Activated T-helper 1 cell treated with anti-CD3 and anti-CD28 coated beads, Interleukin-12 subunit alpha, Interleukin-12 subunit beta, Interleukin-2, Interleukin-4 antibody, amounts not matched to agents 30 ng/mL and 10 ng/mL and 1 ng/mL, durations not matched to agents 14 hours and 24 hours and 36 hours (primary cell): ENCODE data around the gene CYB5D1. TPM values are rescaled to one million over a fixed set of nuclear protein-coding genes. Genes with fewer than 3 reads are reported as not detected.
"Not testable (repeated sequence)": the region's sequence is repeated elsewhere in the genome, so short reads cannot be mapped to it uniquely, and the experiment has no call there.

Experiments used
- DNase-seq: peaks from one replicate; pipeline ENCODE4 v3.0.0; 2021; ENCODE audit warnings: low spot score
- H3K27ac Mint-ChIP-seq: one replicate; pipeline ENCODE4 v1.8.0; 2021; ENCODE audit warnings: mild to moderate bottlenecking, mixed read lengths
- H3K27me3 Mint-ChIP-seq: one replicate; pipeline ENCODE4 v1.8.0; 2022; ENCODE audit warnings: mild to moderate bottlenecking, moderate library complexity, mixed read lengths; ENCODE audit not compliant: insufficient read depth
- H3K36me3 Mint-ChIP-seq: one replicate; pipeline ENCODE4 v1.8.0; 2021; ENCODE audit warnings: low read depth, mixed read lengths
- H3K4me1 Mint-ChIP-seq: one replicate; pipeline ENCODE4 v1.8.0; 2021; ENCODE audit warnings: low read depth, mixed read lengths
- H3K4me3 Mint-ChIP-seq: one replicate; pipeline ENCODE4 v1.8.0; 2021; ENCODE audit warnings: mild to moderate bottlenecking, moderate library complexity, mixed read lengths
- H3K9me3 Mint-ChIP-seq: one replicate; pipeline ENCODE4 v1.8.0; 2021; ENCODE audit warnings: mixed read lengths
- intact Hi-C: fragments of 100-400 bp; cut with micrococcal nuclease; formaldehyde crosslinking; loops from one replicate; pipeline ENCODE4 v1.15.1; 2024
- total RNA-seq: library from RNA; stranded (reverse); gene quantifications from 2 replicates; pipeline ENCODE4 v1.2.3, GENCODE V29; 2022

CYB5D1 gene
- total RNA-seq, 1 donor from 2014 or later = 11.8 TPM

DNA sequence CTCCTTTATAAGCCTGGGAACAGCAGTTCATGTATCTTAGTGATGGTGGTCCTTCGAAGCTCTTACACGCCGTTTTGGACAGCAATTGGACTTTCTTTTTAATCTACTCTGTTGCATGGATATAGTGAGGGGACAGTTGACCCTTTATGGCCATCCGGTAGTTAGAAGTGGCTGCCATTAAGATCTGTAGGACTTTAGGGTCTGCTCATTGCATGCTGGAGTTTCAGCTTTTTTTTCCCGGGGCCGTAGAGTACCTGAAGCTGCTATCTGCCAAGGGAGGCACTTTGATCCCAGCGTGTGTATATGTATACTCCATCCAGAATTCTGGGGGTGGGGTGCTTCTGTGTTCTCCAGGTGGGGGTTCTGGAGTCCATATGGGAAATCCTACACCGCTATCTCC, 1.2 kb downstream of the CYB5D1 start:
- no peaks in the 10 kb centered on the region for H3K27me3 Mint-ChIP-seq
- no peaks in the 10 kb centered on the region for H3K4me1 Mint-ChIP-seq
- H3K27ac Mint-ChIP-seq = no peak overlapping the region
- no peaks in the 10 kb centered on the region for H3K9me3 Mint-ChIP-seq
- no peak for DNase-seq
- intact Hi-C loops = loop anchor here (5.0 to 10.0 kb wide), 3 partner anchors 198 to 844 kb away; partner anchors contain the start of genes EIF5A and RNASEK
- H3K36me3 Mint-ChIP-seq = peaks cover 25% of the 10 kb centered on the region
- no peak overlapping the region for H3K4me3 Mint-ChIP-seq

GRCh38 chr17:7862692-7863437, 5.1 kb downstream of the CYB5D1 start:
- no peaks in the 10 kb centered on the region for H3K27me3 Mint-ChIP-seq
- H3K4me3 Mint-ChIP-seq = no peak overlapping the region
- no peaks in the 10 kb centered on the region for H3K9me3 Mint-ChIP-seq
- DNase-seq = no peak
- H3K27ac Mint-ChIP-seq = no peak overlapping the region
- peaks cover 13% of the 10 kb centered on the region for H3K4me1 Mint-ChIP-seq
- H3K36me3 Mint-ChIP-seq = peaks cover 31% of the 10 kb centered on the region
- intact Hi-C loops = loop anchor here (1.0 kb wide), 3 partner anchors 35 to 125 kb away; no protein-coding TSS in a partner anchor

- H3K9me3 Mint-ChIP-seq, H3K4me3 Mint-ChIP-seq, H3K27me3 Mint-ChIP-seq, H3K27ac Mint-ChIP-seq, DNase-seq, intact Hi-C loops: not testable (repeated sequence)
- H3K4me1 Mint-ChIP-seq = peaks cover 24% of the 10 kb centered on the region
- H3K36me3 Mint-ChIP-seq = peaks cover 32% of the 10 kb centered on the region
Measured at GRCh38 chr17:7864384-7864783, 6.6 kb downstream of the CYB5D1 start.

- no peaks in the 10 kb centered on the region for H3K9me3 Mint-ChIP-seq
- peaks cover 27% of the 10 kb centered on the region for H3K36me3 Mint-ChIP-seq
- peaks cover 24% of the 10 kb centered on the region for H3K4me1 Mint-ChIP-seq
- no peak overlapping the region for H3K27ac Mint-ChIP-seq
- DNase-seq = no peak
- H3K27me3 Mint-ChIP-seq = no peaks in the 10 kb centered on the region
- intact Hi-C loops = no loop called here
- H3K4me3 Mint-ChIP-seq = no peak overlapping the region
Measured at GRCh38 chr17:7864995-7865650, 7.3 kb downstream of the CYB5D1 start.

GRCh38 chr17:7867881-7868329, 10.1 kb downstream of the CYB5D1 start:
- DNase-seq = no peak
- peaks cover 22% of the 10 kb centered on the region for H3K36me3 Mint-ChIP-seq
- peaks cover 24% of the 10 kb centered on the region for H3K4me1 Mint-ChIP-seq
- no peaks in the 10 kb centered on the region for H3K9me3 Mint-ChIP-seq
- intact Hi-C loops = no loop called here
- H3K27me3 Mint-ChIP-seq = no peaks in the 10 kb centered on the region
- peak overlapping the region; percentile 21 for H3K27ac Mint-ChIP-seq
- H3K4me3 Mint-ChIP-seq = peak overlapping the region; percentile 16

DNA sequence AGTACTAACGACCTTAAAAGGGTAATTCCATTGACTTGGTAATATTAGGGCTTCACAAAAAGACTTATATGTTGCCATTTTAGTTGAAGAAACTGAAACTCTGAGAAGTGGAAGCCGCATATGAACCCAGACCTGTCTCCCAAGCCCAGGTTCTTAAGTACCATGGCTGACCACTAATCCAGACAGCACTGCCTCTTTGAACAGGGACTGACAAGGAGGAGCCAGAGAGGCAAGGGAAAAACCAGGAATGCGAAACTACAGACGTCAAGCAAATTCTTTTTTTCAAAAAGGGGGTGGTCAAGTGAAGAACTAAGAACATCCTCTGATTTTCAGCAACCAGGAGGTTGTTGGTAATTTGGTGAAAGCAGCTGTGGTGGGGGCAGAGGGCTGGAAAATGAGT, 15.2 kb downstream of the CYB5D1 start:
- H3K9me3 Mint-ChIP-seq = no peaks in the 10 kb centered on the region
- DNase-seq = no peak
- peaks cover 21% of the 10 kb centered on the region for H3K4me1 Mint-ChIP-seq
- H3K27me3 Mint-ChIP-seq = no peaks in the 10 kb centered on the region
- H3K4me3 Mint-ChIP-seq = no peak overlapping the region
- no peak overlapping the region for H3K27ac Mint-ChIP-seq
- intact Hi-C loops = no loop called here
- peaks cover 25% of the 10 kb centered on the region for H3K36me3 Mint-ChIP-seq

DNA sequence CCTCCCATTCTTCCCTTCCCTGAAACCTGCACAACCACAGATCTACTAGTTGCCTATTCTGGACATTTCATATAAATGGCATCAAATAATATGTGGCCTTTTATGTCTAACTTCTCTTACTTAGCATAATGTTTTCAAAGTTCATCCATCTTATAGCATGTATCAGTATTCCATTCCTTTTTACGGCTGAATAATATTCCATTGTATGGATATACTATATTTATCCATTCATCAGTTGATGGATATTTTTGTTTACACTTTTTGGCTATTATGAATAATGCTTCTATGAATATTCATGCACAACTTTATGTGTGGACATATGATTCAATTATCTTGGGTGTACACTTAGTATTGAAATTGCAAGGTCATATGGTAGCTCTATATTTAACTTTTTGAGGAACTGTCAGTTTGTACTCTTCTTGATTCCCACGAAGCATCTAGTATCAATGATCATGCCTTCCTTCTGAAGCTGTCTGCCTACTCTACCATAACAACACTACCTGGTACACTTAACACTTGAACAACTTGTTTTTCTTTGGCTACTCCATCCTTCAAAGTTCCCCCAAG, 18.1 kb downstream of the CYB5D1 start:
- no peaks in the 10 kb centered on the region for H3K27me3 Mint-ChIP-seq
- peaks cover 11% of the 10 kb centered on the region for H3K4me1 Mint-ChIP-seq
- intact Hi-C loops = no loop called here
- H3K9me3 Mint-ChIP-seq = no peaks in the 10 kb centered on the region
- no peak overlapping the region for H3K27ac Mint-ChIP-seq
- DNase-seq = no peak
- H3K36me3 Mint-ChIP-seq = peaks cover 22% of the 10 kb centered on the region
- H3K4me3 Mint-ChIP-seq = no peak overlapping the region

- intact Hi-C loops = no loop called here
- H3K36me3 Mint-ChIP-seq = peaks cover 18% of the 10 kb centered on the region
- no peak overlapping the region for H3K4me3 Mint-ChIP-seq
- no peaks in the 10 kb centered on the region for H3K27me3 Mint-ChIP-seq
- no peaks in the 10 kb centered on the region for H3K9me3 Mint-ChIP-seq
- H3K27ac Mint-ChIP-seq = no peak overlapping the region
- peaks cover 11% of the 10 kb centered on the region for H3K4me1 Mint-ChIP-seq
- no peak for DNase-seq
Measured at GRCh38 chr17:7878234-7878633, 20.4 kb downstream of the CYB5D1 start.

- Mint-ChIP-seq H3K4me1 (peaks cover 11% of the 10 kb centered on the region), H3K36me3 (peaks cover 9% of the 10 kb centered on the region), H3K27ac (no peak overlapping the region), H3K4me3 (no peak overlapping the region), H3K9me3 (no peaks in the 10 kb centered on the region), H3K27me3 (no peaks in the 10 kb centered on the region)
- intact Hi-C loops = no loop called here
- no peak for DNase-seq
Measured at GRCh38 chr17:7880076-7880868, 22.5 kb downstream of the CYB5D1 start.

DNA sequence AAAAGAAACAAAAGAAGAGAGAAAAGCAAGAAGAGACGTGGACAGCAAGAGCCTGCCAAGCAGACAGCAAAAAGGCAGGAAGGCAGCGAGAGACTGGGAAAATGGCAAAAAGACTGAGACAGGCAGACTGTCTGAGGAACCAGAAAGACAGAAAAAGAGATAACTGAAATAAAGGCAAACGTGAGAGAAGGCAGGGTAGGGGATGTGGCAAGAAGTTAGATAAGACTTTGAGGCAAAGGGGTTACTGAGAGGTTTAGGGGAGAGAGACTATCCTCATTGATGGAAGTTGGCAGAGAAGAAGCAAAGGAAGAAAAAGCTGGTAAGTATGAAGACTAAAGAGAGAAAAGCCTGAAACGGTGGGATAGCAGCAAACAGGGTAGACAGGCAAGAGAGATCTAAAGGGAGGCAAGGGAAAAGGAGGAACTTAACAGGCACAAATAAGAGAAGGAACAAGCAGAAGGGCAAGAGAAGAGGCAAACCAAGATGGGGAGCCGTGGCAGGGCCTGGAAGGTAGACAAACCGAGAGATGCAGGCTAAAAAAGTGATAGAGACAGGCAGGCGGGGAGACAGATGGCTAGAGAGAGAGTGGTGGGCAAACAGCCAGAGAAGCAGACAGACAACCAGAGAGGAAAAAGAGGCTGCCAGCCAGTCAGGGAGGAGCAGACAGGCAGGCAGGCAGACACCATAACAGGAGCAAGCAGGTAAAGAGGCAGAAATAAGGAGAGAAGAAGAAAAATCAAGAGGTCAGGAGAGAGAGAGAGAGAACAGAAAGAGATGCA, 23.7 kb downstream of the CYB5D1 start:
- DNase-seq = no peak
- H3K9me3 Mint-ChIP-seq = no peaks in the 10 kb centered on the region

GRCh38 chr17:7882068-7882467, 24.3 kb downstream of the CYB5D1 start:
- H3K36me3 Mint-ChIP-seq = peaks cover 3% of the 10 kb centered on the region
- H3K27ac Mint-ChIP-seq = no peak overlapping the region
- no peak for DNase-seq
- H3K9me3 Mint-ChIP-seq = no peaks in the 10 kb centered on the region
- no peaks in the 10 kb centered on the region for H3K27me3 Mint-ChIP-seq
- H3K4me1 Mint-ChIP-seq = no peaks in the 10 kb centered on the region
- H3K4me3 Mint-ChIP-seq = no peak overlapping the region
- intact Hi-C loops = no loop called here

More for the DNA sequence above, 23.7 kb downstream of the CYB5D1 start:
- H3K4me3 Mint-ChIP-seq = no peak overlapping the region
- intact Hi-C loops = no loop called here
- peaks cover 3% of the 10 kb centered on the region for H3K4me1 Mint-ChIP-seq
- H3K36me3 Mint-ChIP-seq = peaks cover 4% of the 10 kb centered on the region
- no peaks in the 10 kb centered on the region for H3K27me3 Mint-ChIP-seq
- H3K27ac Mint-ChIP-seq = no peak overlapping the region

DNA sequence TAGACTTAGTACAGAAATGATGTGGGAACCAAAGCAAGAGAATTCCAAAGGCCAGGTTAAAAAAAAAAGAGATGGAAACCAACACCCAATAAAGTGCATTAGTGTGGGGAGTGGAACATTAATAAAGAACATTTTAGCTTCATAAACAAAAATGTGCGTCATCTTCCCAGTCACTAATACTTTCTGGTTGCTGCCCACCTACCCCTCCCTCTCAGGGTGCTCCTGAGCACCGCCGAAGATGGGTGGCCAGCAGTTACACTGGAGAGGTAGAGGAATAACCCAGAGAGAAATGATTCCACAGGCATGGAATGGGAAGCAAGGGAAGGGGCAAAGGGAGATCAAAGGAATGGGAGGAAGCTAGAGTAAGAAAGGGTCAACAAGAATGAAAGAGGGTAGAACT, 24.8 kb downstream of the CYB5D1 start:
- Mint-ChIP-seq H3K36me3 (peaks cover 1% of the 10 kb centered on the region), H3K9me3 (no peaks in the 10 kb centered on the region), H3K4me3 (no peak overlapping the region), H3K4me1 (no peaks in the 10 kb centered on the region), H3K27me3 (no peaks in the 10 kb centered on the region), H3K27ac (no peak overlapping the region)
- no peak for DNase-seq
- intact Hi-C loops = no loop called here
